HCT116 (cell line): Measurements from ENCODE around the gene HSD3B7. TPM values are rescaled to one million over a fixed set of nuclear protein-coding genes. Genes with fewer than 3 reads are reported as not detected.

Experiments
- ATAC-seq: fragments of 200-7000 bp; cut with Tn5 transposase; 2 replicates; pipeline ENCODE4 v1.9.1; 2020; ENCODE audit warnings: mild to moderate bottlenecking, moderate library complexity
- BruUV-seq: library from RNA; stranded (reverse); fragments of 400-500 nt; replicated peaks from 2 replicates; lab custom pipeline; 2021; lab: Mats Ljungman, UMichigan
- CTCF ChIA-PET: fragments of 300-600 bp; sonication (Branson Sonifier 250); formaldehyde crosslinking; loops from one replicate; lab custom pipeline; 2021; ENCODE audit warnings: antibody characterized with exemption; lab: Charles Lee
- POLR2A ChIA-PET: fragments of 300-600, 350-600 bp; sonication (Branson Sonifier 250); formaldehyde crosslinking; loops from one replicate; lab custom pipeline; 2021; ENCODE audit warnings: antibody characterized with exemption; lab: Charles Lee
- RAD21 ChIA-PET, 2 experiments: fragments of 300-600 bp; sonication (Branson Sonifier 250); formaldehyde crosslinking; loops; one replicate each; lab custom pipeline; 2023; ENCODE audit warnings: low total read pairs in 2 of 2; ENCODE audit not compliant: uncharacterized antibody in 2 of 2, unreplicated experiment in 2 of 2, low non-redundant PET in 1 of 2; lab: Charles Lee
- DNase-seq: peaks from one replicate; pipeline ENCODE4 v3.0.0-alpha.2; 2010; ENCODE audit warnings: low read depth, low spot score
- H2AFZ ChIP-seq: fragments of 200-600 bp; shearing (Covaris generic), sonication (generic); 2 replicates; pipeline ENCODE4 v1.6.1; 2017; ENCODE audit warnings: low read depth, mixed run types, mixed read lengths, antibody characterized with exemption, low read length; ENCODE audit not compliant: poor library complexity, severe bottlenecking
- H3K27ac ChIP-seq: 2 replicates; pipeline ENCODE4 v1.5.1; 2012; ENCODE audit warnings: low read depth, low read length
- H3K27me3 ChIP-seq: fragments of 200-600 bp; sonication (generic); 2 replicates; pipeline ENCODE4 v1.6.1; 2016; ENCODE audit warnings: mixed run types, low read length, mixed read lengths; ENCODE audit not compliant: insufficient read depth
- H3K36me3 ChIP-seq, 2 experiments: fragments of 200-500 bp in 1 of 2; fragments of 200-600 bp in 1 of 2; sonication (Bioruptor generic) in 1 of 2; sonication (generic) in 1 of 2; 2 replicates each; pipeline versions ENCODE4 v1.5.1 to v1.6.1; 2014 to 2016; ENCODE audit warnings: low read length in 2 of 2, inconsistent platforms in 1 of 2, mixed read lengths in 1 of 2, mixed run types in 1 of 2; ENCODE audit not compliant: insufficient read depth in 2 of 2, control insufficient read depth in 1 of 2
- H3K4me1 ChIP-seq, 2 experiments: fragments of 200-600 bp in 1 of 2; sonication (generic) in 1 of 2; 2 replicates each; pipeline versions ENCODE4 v1.5.1 to v1.6.1; 2012 to 2017; ENCODE audit warnings: low read length in 2 of 2, inconsistent platforms in 1 of 2, mild to moderate bottlenecking in 1 of 2, mixed read lengths in 1 of 2, mixed run types in 1 of 2, moderate library complexity in 1 of 2; ENCODE audit not compliant: insufficient read depth in 2 of 2, control insufficient read depth in 1 of 2
- H3K4me2 ChIP-seq: fragments of 200-600 bp; sonication (generic); 2 replicates; pipeline ENCODE4 v1.6.1; 2017; ENCODE audit warnings: mixed run types, low read length, mixed read lengths
- H3K4me3 ChIP-seq, 2 experiments: fragments of 200-600 bp in 1 of 2; sonication (generic) in 1 of 2; replicated peaks in 1 of 2; 2 replicates each; pipeline ENCODE4 v1.5.1; 2011 to 2016; ENCODE audit warnings: low read length in 2 of 2, control low read depth in 1 of 2, low read depth in 1 of 2, mild to moderate bottlenecking in 1 of 2, mixed read lengths in 1 of 2, mixed run types in 1 of 2
- H3K79me2 ChIP-seq: fragments of 200-600 bp; sonication (generic); 2 replicates; pipeline ENCODE4 v1.6.1; 2017; ENCODE audit warnings: mild to moderate bottlenecking, mixed run types, low read length, moderate library complexity, mixed read lengths; ENCODE audit not compliant: insufficient read depth
- H3K9ac ChIP-seq: fragments of 200-600 bp; sonication (generic); 2 replicates; pipeline ENCODE4 v1.6.1; 2016; ENCODE audit warnings: low read length, mixed read lengths
- H3K9me2 ChIP-seq: fragments of 200-600 bp; sonication (generic), shearing (Covaris generic); 2 replicates; pipeline ENCODE4 v1.6.1; 2017; ENCODE audit warnings: mixed run types, mild to moderate bottlenecking, moderate library complexity; ENCODE audit not compliant: insufficient read depth
- H3K9me3 ChIP-seq, 2 experiments: fragments of 200-500 bp in 1 of 2; fragments of 200-600 bp in 1 of 2; sonication (Bioruptor generic) in 1 of 2; sonication (generic) in 1 of 2; 2 replicates each; pipeline ENCODE4 v1.6.1; 2014 to 2017; ENCODE audit warnings: low read length in 2 of 2, mixed read lengths in 2 of 2, inconsistent platforms in 1 of 2, low read depth in 1 of 2, mild to moderate bottlenecking in 1 of 2, mixed run types in 1 of 2, moderate library complexity in 1 of 2; ENCODE audit not compliant: control insufficient read depth in 1 of 2, insufficient read depth in 1 of 2
- H4K20me1 ChIP-seq: fragments of 200-600 bp; sonication (generic), shearing (Covaris generic); 2 replicates; pipeline ENCODE4 v1.6.1; 2017; ENCODE audit warnings: mixed run types, mild to moderate bottlenecking, moderate library complexity; ENCODE audit not compliant: insufficient read depth
- EGR1 ChIP-seq: IDR thresholded peaks from 2 replicates; pipeline ENCODE4 v1.6.1; 2012; ENCODE audit warnings: low read depth
- EZH2 ChIP-seq: fragments of 200-600 bp; sonication (generic); IDR thresholded peaks from 2 replicates; pipeline ENCODE4 v1.6.1; 2017; ENCODE audit warnings: antibody characterized with exemption, mixed run types
- JUND ChIP-seq: IDR thresholded peaks from 2 replicates; pipeline ENCODE4 v1.6.1; 2012
- MAX ChIP-seq: IDR thresholded peaks from 2 replicates; pipeline ENCODE4 v1.6.1; 2012
- POLR2AphosphoS5 ChIP-seq: IDR thresholded peaks from 2 replicates; pipeline ENCODE4 v1.6.1; 2011; ENCODE audit warnings: mild to moderate bottlenecking, low read depth, low read length, moderate library complexity
- TCF7L2 ChIP-seq: IDR thresholded peaks from 2 replicates; pipeline ENCODE4 v1.7.0; 2011; ENCODE audit warnings: borderline replicate concordance, inconsistent platforms; ENCODE audit not compliant: insufficient read depth, insufficient read length; ENCODE audit errors: extremely low read depth
- ZNF274 ChIP-seq: fragments of 200-500 bp; sonication (Bioruptor generic); IDR thresholded peaks from 2 replicates; pipeline ENCODE4 v1.6.1; 2014; ENCODE audit warnings: mild to moderate bottlenecking, low read depth, low read length, inconsistent platforms
- intact Hi-C: fragments of 100-400 bp; cut with micrococcal nuclease; formaldehyde crosslinking; loops from 2 replicates; pipeline ENCODE4 v1.10.0; 2022
- total RNA-seq: library from RNA; stranded (reverse); gene quantifications from one replicate; pipeline ENCODE4 v1.2.1, GENCODE V29; 2021; ENCODE audit not compliant: unreplicated experiment

HSD3B7 gene
- total RNA-seq, 1 experiment from 2014 or later = 8.6 TPM

- Histone ChIP-seq H3K36me3 (no peaks in the 10 kb centered on the region), H3K9me3 (no peaks in the 10 kb centered on the region), H4K20me1 (no peaks in the 10 kb centered on the region), H3K9ac (no peak overlapping the region), H2AFZ (no peak overlapping the region), H3K4me1 (peaks cover under 1 to 2% of the 10 kb centered on the region in 2 experiments; a peak in 1 of 4 replicates), H3K4me2 (no peak overlapping the region), H3K27me3 (no peaks in the 10 kb centered on the region), H3K27ac (no peak overlapping the region), H3K9me2 (no peaks in the 10 kb centered on the region), H3K79me2 (no peaks in the 10 kb centered on the region)
- ChIA-PET RAD21 (no interaction called here), POLR2A (interaction anchor here (0.6 to 0.7 kb wide), 2 partner anchors 8 to 1440 kb away, joined by 3 read pairs; no protein-coding TSS in a partner anchor), CTCF (interaction anchor here (0.7 kb wide), 1 partner anchor 468 kb away, joined by 3 read pairs; no protein-coding TSS in a partner anchor)
- DNase-seq (no peak), ATAC-seq (no peak)
- intact Hi-C loops = no loop called here
- no TSS peak for BruUV-seq
- TF ChIP-seq EGR1 (no peak), MAX (no peak), POLR2AphosphoS5 (no peak), ZNF274 (no peak), JUND (no peak)
- TF ChIP-seq, all 23 proteins: peak for 0
- H3K4me3 ChIP-seq = no peak overlapping the region
Measured at GRCh38 chr16:31020536-31020935, 35.5 kb downstream of the HSD3B7 start.

GRCh38 chr16:31022544-31023251, 37.7 kb downstream of the HSD3B7 start:
- TF ChIP-seq TCF7L2 = no peak
- TF ChIP-seq POLR2AphosphoS5 = no peak
- TF ChIP-seq EZH2 = no peak
- H3K79me2 ChIP-seq = no peaks in the 10 kb centered on the region
- no TSS peak for BruUV-seq
- no peak for ATAC-seq
- POLR2A ChIA-PET = no interaction called here
- H4K20me1 ChIP-seq = no peaks in the 10 kb centered on the region
- no peak overlapping the region for H3K4me2 ChIP-seq
- no peak overlapping the region for H2AFZ ChIP-seq
- H3K4me1 ChIP-seq = peaks cover 5 to 7% of the 10 kb centered on the region in 2 experiments; a peak in 1 of 4 replicates
- intact Hi-C loops = no loop called here
- no peaks in the 10 kb centered on the region for H3K9me2 ChIP-seq
- no peaks in the 10 kb centered on the region for H3K27me3 ChIP-seq
- H3K4me3 ChIP-seq = no peak overlapping the region
- no peak overlapping the region for H3K9ac ChIP-seq
- H3K36me3 ChIP-seq = no peaks in the 10 kb centered on the region
- CTCF ChIA-PET = interaction anchor here (1.3 kb wide), 1 partner anchor 38 kb away, joined by 4 read pairs; the partner anchor contains the start of gene HSD3B7
- RAD21 ChIA-PET = no interaction called here
- no peak overlapping the region for H3K27ac ChIP-seq
- no peak for DNase-seq
- H3K9me3 ChIP-seq = no peaks in the 10 kb centered on the region
